Fibroblast of lung (primary cell): ENCODE data around the gene FARSA.

Experiments
- EZH2 ChIP-seq: IDR thresholded peaks from 2 replicates; pipeline ENCODE4 v1.5.1; 2012; ENCODE audit warnings: low read length, control low read depth, mild to moderate bottlenecking; ENCODE audit errors: missing control alignments
- TF ChIP-seq, protein P1 (sequence below), 2 donors: IDR thresholded peaks in 1 of 2; conservative IDR thresholded peaks in 1 of 2; 1 replicate in 1 of 2; 2 replicates in 1 of 2; pipeline ENCODE4 v1.5.1; 2011 to 2012; ENCODE audit warnings: low read length in 2 of 2, control low read depth in 1 of 2, inconsistent platforms in 1 of 2, low read depth in 1 of 2, mild to moderate bottlenecking in 1 of 2

DNA sequence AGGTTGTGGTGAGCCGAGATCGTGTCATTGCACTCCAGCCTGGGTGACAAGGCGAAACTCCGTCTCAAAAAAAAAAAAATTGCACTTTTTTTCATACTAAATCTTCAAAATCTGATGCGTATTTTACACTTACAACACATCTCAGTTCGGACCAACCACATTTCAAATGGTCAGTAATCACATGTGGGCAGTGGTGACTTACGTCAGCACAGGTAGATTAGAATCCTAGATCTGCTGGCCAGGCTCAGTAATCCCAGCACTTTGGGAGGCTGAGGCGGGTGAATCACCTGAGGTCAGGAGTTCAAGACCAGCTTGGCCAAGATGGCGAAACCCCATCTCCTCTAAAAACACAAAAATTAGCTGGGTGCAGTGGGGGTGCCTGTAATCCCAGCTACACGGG is 1.6 kb upstream of the FARSA start:
- TF ChIP-seq, protein P1, sequence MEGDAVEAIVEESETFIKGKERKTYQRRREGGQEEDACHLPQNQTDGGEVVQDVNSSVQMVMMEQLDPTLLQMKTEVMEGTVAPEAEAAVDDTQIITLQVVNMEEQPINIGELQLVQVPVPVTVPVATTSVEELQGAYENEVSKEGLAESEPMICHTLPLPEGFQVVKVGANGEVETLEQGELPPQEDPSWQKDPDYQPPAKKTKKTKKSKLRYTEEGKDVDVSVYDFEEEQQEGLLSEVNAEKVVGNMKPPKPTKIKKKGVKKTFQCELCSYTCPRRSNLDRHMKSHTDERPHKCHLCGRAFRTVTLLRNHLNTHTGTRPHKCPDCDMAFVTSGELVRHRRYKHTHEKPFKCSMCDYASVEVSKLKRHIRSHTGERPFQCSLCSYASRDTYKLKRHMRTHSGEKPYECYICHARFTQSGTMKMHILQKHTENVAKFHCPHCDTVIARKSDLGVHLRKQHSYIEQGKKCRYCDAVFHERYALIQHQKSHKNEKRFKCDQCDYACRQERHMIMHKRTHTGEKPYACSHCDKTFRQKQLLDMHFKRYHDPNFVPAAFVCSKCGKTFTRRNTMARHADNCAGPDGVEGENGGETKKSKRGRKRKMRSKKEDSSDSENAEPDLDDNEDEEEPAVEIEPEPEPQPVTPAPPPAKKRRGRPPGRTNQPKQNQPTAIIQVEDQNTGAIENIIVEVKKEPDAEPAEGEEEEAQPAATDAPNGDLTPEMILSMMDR (conservative IDR thresholded peaks at IDR 0.05 in 1 of 2, IDR thresholded peaks at IDR 0.05 in 1 of 2; ENCODE audit: low read depth in 1 of 2, low read length in 2 of 2), result no peak
- TF ChIP-seq EZH2, result no peak
